ENCODE measurements around the gene KCNG2.
A peak's percentile ranks its signal among the peaks of the same experiment; 100 is the strongest.

Gene KCNG2

GRCh38 chr18:79933765-79934164 is 136.0 kb downstream of the KCNG2 start:
- no CpG with 5 or more reads among the region's 10 CpGs for WGBS (ENCODE audit: extremely low coverage, insufficient coverage, low lambda C conversion rate)
- H3K36me3 ChIP-seq (ENCODE audit: control insufficient read depth, insufficient read depth, low read length), result no peaks in the 10 kb centered on the region
- no peak overlapping the region for H3K56ac ChIP-seq (ENCODE audit: low read length)
- H3K4me2 ChIP-seq (ENCODE audit: low read length), result no peak overlapping the region
- H4K5ac ChIP-seq (ENCODE audit: low read length), result no peak overlapping the region
- no peaks in the 10 kb centered on the region for H3K4me1 ChIP-seq (ENCODE audit: control insufficient read depth, low read depth, low read length)
- no peak overlapping the region for H3K4me3 ChIP-seq (ENCODE audit: low read length)
- no peaks in the 10 kb centered on the region for H3K27me3 ChIP-seq (ENCODE audit: insufficient read depth, low read length, poor library complexity)
- no peak overlapping the region for H2AK5ac ChIP-seq (ENCODE audit: low read length)
- no peaks in the 10 kb centered on the region for H3K79me1 ChIP-seq (ENCODE audit: low read length)
- no peak overlapping the region for H2BK15ac ChIP-seq (replicated peaks; ENCODE audit: low read depth)
- no peak overlapping the region for H3K9ac ChIP-seq (ENCODE audit: low read length)
- H3K4ac ChIP-seq (ENCODE audit: low read depth, low read length), result no peak overlapping the region
- no peak overlapping the region for H4K8ac ChIP-seq (ENCODE audit: low read depth, low read length)
- H3K79me2 ChIP-seq (ENCODE audit: control insufficient read depth, insufficient read depth, low read length), result no peaks in the 10 kb centered on the region
- no peak overlapping the region for H3K18ac ChIP-seq (ENCODE audit: low read length)
- DNase-seq, result peak; percentile 69
- no peak overlapping the region for H2BK5ac ChIP-seq (ENCODE audit: low read length)
- no peak overlapping the region for H2BK120ac ChIP-seq (ENCODE audit: low read depth, low read length)
- H3K23ac ChIP-seq (ENCODE audit: low read length), result no peak overlapping the region
- no peak overlapping the region for H3K27ac ChIP-seq (ENCODE audit: low read depth, low read length)

DNA sequence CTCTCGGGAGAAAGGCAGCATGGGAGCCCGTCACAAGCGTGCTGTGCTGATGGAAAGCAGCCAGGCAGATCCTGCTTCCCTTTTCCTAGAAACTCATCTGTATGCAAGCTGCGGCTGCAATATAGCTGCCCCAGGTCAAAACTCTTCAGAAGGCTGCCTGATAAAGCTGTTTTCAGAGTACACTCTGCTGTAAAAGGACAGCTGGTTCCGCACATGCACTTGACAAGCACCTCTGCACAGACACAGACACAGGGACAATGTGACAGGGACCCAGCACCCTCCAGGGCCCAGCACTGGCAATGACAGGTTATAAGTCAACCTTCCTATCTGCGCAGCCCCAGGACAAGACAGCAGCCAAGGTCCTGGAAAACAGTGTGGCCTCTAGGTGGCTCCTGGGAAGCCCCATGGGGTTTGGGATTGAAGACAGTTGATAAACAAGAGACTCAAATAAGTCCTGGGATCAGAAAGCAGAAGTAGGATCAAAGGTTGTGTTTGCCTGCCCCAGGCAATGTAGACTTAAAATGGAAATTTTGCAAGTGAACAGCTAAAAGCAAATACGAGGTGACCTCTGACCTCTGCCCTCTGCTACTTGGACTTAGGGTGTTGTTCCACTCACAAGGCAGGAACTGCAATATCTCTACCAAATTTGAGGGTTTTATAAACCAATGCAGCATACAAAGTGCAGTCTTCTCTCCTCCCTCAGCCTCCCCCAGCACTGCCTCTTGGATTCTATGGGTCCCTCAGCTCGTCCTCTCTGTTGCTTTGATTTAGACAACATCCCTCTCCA is 136.8 kb downstream of the KCNG2 start:
- H2AK5ac ChIP-seq (ENCODE audit: low read length), result no peak overlapping the region
- H4K8ac ChIP-seq (ENCODE audit: low read depth, low read length), result no peak overlapping the region
- no CpG with 5 or more reads among the region's 8 CpGs for whole genome bisulfite sequencing (ENCODE audit: extremely low coverage, insufficient coverage, low lambda C conversion rate)
- no peaks in the 10 kb centered on the region for H3K79me1 ChIP-seq (ENCODE audit: low read length)
- no peak overlapping the region for H3K23ac ChIP-seq (ENCODE audit: low read length)
- no peak overlapping the region for H3K4me3 ChIP-seq (ENCODE audit: low read length)
- H3K56ac ChIP-seq (ENCODE audit: low read length), result no peak overlapping the region
- H3K36me3 ChIP-seq (ENCODE audit: control insufficient read depth, insufficient read depth, low read length), result no peaks in the 10 kb centered on the region
- no peak overlapping the region for H3K27ac ChIP-seq (ENCODE audit: low read depth, low read length)
- H3K4ac ChIP-seq (ENCODE audit: low read depth, low read length), result no peak overlapping the region
- H2BK5ac ChIP-seq (ENCODE audit: low read length), result no peak overlapping the region
- peak; percentile 35 for DNase-seq
- H3K27me3 ChIP-seq (ENCODE audit: insufficient read depth, low read length, poor library complexity), result no peaks in the 10 kb centered on the region
- no peak overlapping the region for H3K4me2 ChIP-seq (ENCODE audit: low read length)
- H3K4me1 ChIP-seq (ENCODE audit: control insufficient read depth, low read depth, low read length), result no peaks in the 10 kb centered on the region
- H3K18ac ChIP-seq (ENCODE audit: low read length), result no peak overlapping the region
- no peak overlapping the region for H4K5ac ChIP-seq (ENCODE audit: low read length)
- no peak overlapping the region for H3K9ac ChIP-seq (ENCODE audit: low read length)
- H3K79me2 ChIP-seq (ENCODE audit: control insufficient read depth, insufficient read depth, low read length), result no peaks in the 10 kb centered on the region
- H2BK120ac ChIP-seq (ENCODE audit: low read depth, low read length), result no peak overlapping the region
- no peak overlapping the region for H2BK15ac ChIP-seq (replicated peaks; ENCODE audit: low read depth)

GRCh38 chr18:79935098-79935480 is 137.4 kb downstream of the KCNG2 start:
- Histone ChIP-seq H3K27me3 (ENCODE audit: insufficient read depth, low read length, poor library complexity) (no peaks in the 10 kb centered on the region), H3K36me3 (ENCODE audit: control insufficient read depth, insufficient read depth, low read length) (no peaks in the 10 kb centered on the region), H3K4me3 (ENCODE audit: low read length) (no peak overlapping the region), H3K9ac (ENCODE audit: low read length) (no peak overlapping the region), H3K4ac (ENCODE audit: low read depth, low read length) (no peak overlapping the region), H3K79me2 (ENCODE audit: control insufficient read depth, insufficient read depth, low read length) (no peaks in the 10 kb centered on the region), H3K23ac (ENCODE audit: low read length) (no peak overlapping the region), H2BK5ac (ENCODE audit: low read length) (no peak overlapping the region), H2BK120ac (ENCODE audit: low read depth, low read length) (no peak overlapping the region), H3K18ac (ENCODE audit: low read length) (no peak overlapping the region), H3K27ac (ENCODE audit: low read depth, low read length) (no peak overlapping the region), H4K8ac (ENCODE audit: low read depth, low read length) (no peak overlapping the region), H2BK15ac (replicated peaks; ENCODE audit: low read depth) (no peak overlapping the region), H3K4me1 (ENCODE audit: control insufficient read depth, low read depth, low read length) (no peaks in the 10 kb centered on the region), H4K5ac (ENCODE audit: low read length) (no peak overlapping the region), H3K56ac (ENCODE audit: low read length) (no peak overlapping the region), H3K4me2 (ENCODE audit: low read length) (no peak overlapping the region), H3K79me1 (ENCODE audit: low read length) (no peaks in the 10 kb centered on the region), H2AK5ac (ENCODE audit: low read length) (no peak overlapping the region)
- DNase-seq, result no peak
- WGBS (ENCODE audit: extremely low coverage, insufficient coverage, low lambda C conversion rate), result no CpG with 5 or more reads among the region's 5 CpGs

- no peak overlapping the region for H4K5ac ChIP-seq (ENCODE audit: low read length)
- H3K27ac ChIP-seq (ENCODE audit: low read depth, low read length), result no peak overlapping the region
- H2BK120ac ChIP-seq (ENCODE audit: low read depth, low read length), result no peak overlapping the region
- H4K8ac ChIP-seq (ENCODE audit: low read depth, low read length), result no peak overlapping the region
- H3K79me1 ChIP-seq (ENCODE audit: low read length), result no peaks in the 10 kb centered on the region
- no peak overlapping the region for H2BK5ac ChIP-seq (ENCODE audit: low read length)
- H3K79me2 ChIP-seq (ENCODE audit: control insufficient read depth, insufficient read depth, low read length), result no peaks in the 10 kb centered on the region
- WGBS (ENCODE audit: extremely low coverage, insufficient coverage, low lambda C conversion rate), result no CpG with 5 or more reads among the region's 3 CpGs
- H3K4me2 ChIP-seq (ENCODE audit: low read length), result no peak overlapping the region
- DNase-seq, result no peak
- H3K56ac ChIP-seq (ENCODE audit: low read length), result no peak overlapping the region
- H3K18ac ChIP-seq (ENCODE audit: low read length), result no peak overlapping the region
- no peak overlapping the region for H3K4me3 ChIP-seq (ENCODE audit: low read length)
- H3K23ac ChIP-seq (ENCODE audit: low read length), result no peak overlapping the region
- no peaks in the 10 kb centered on the region for H3K27me3 ChIP-seq (ENCODE audit: insufficient read depth, low read length, poor library complexity)
- H3K36me3 ChIP-seq (ENCODE audit: control insufficient read depth, insufficient read depth, low read length), result no peaks in the 10 kb centered on the region
- H3K4me1 ChIP-seq (ENCODE audit: control insufficient read depth, low read depth, low read length), result no peaks in the 10 kb centered on the region
- H2BK15ac ChIP-seq (replicated peaks; ENCODE audit: low read depth), result no peak overlapping the region
- H3K4ac ChIP-seq (ENCODE audit: low read depth, low read length), result no peak overlapping the region
- no peak overlapping the region for H2AK5ac ChIP-seq (ENCODE audit: low read length)
- H3K9ac ChIP-seq (ENCODE audit: low read length), result no peak overlapping the region
Measured at GRCh38 chr18:79935499-79935898, 137.8 kb downstream of the KCNG2 start.

DNA sequence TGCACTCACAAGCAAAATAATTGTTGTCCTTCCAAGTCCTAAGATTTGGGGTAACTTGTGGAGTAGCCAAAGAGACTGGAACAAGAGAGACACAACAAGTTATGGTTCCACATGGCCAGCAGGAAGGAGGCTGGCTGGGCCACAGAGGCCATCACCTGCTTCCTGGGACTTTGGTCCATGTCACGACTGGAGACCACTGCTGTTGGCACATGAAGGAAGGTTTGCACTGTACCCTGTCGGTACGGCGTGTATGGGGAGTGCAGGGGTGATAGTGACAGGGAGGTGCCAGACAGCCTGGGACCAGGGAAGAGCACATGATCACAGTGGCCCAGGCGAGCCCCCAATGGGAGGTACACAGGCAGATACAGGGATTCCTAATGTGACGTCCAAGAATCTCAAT is 138.2 kb downstream of the KCNG2 start:
- WGBS (ENCODE audit: extremely low coverage, insufficient coverage, low lambda C conversion rate), result no CpG with 5 or more reads among the region's 6 CpGs
- no peaks in the 10 kb centered on the region for H3K4me1 ChIP-seq (ENCODE audit: control insufficient read depth, low read depth, low read length)
- H4K8ac ChIP-seq (ENCODE audit: low read depth, low read length), result no peak overlapping the region
- DNase-seq, result no peak
- no peak overlapping the region for H3K9ac ChIP-seq (ENCODE audit: low read length)
- no peaks in the 10 kb centered on the region for H3K79me2 ChIP-seq (ENCODE audit: control insufficient read depth, insufficient read depth, low read length)
- no peak overlapping the region for H3K4ac ChIP-seq (ENCODE audit: low read depth, low read length)
- H2AK5ac ChIP-seq (ENCODE audit: low read length), result no peak overlapping the region
- no peak overlapping the region for H4K5ac ChIP-seq (ENCODE audit: low read length)
- H3K23ac ChIP-seq (ENCODE audit: low read length), result no peak overlapping the region
- no peak overlapping the region for H3K27ac ChIP-seq (ENCODE audit: low read depth, low read length)
- no peak overlapping the region for H2BK15ac ChIP-seq (replicated peaks; ENCODE audit: low read depth)
- no peaks in the 10 kb centered on the region for H3K79me1 ChIP-seq (ENCODE audit: low read length)
- no peak overlapping the region for H3K4me3 ChIP-seq (ENCODE audit: low read length)
- H3K56ac ChIP-seq (ENCODE audit: low read length), result no peak overlapping the region
- no peak overlapping the region for H3K18ac ChIP-seq (ENCODE audit: low read length)
- no peaks in the 10 kb centered on the region for H3K36me3 ChIP-seq (ENCODE audit: control insufficient read depth, insufficient read depth, low read length)
- no peaks in the 10 kb centered on the region for H3K27me3 ChIP-seq (ENCODE audit: insufficient read depth, low read length, poor library complexity)
- no peak overlapping the region for H3K4me2 ChIP-seq (ENCODE audit: low read length)
- no peak overlapping the region for H2BK5ac ChIP-seq (ENCODE audit: low read length)
- H2BK120ac ChIP-seq (ENCODE audit: low read depth, low read length), result no peak overlapping the region

DNA sequence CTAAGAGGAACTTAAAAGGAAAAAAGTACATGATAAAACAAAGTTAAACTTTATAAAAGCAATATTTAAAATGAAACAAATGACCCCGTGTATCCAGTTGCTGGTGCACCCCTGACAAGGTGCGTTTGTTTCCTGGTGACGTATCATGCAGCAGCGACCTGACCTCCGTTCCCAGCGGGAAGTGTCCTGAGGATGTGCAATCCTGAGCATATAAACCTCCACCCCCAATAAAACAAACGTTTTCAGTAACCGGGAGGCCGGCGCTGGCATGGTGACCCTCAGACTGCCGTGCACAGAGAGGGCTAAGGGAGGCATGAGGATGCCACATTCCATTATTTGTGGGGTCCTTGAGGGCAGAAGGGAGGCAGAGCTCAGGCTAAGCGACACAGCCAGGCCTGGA is 138.9 kb downstream of the KCNG2 start:
- Histone ChIP-seq H3K4ac (ENCODE audit: low read depth, low read length) (no peak overlapping the region), H3K18ac (ENCODE audit: low read length) (no peak overlapping the region), H3K27me3 (ENCODE audit: insufficient read depth, low read length, poor library complexity) (no peaks in the 10 kb centered on the region), H3K23ac (ENCODE audit: low read length) (no peak overlapping the region), H2AK5ac (ENCODE audit: low read length) (no peak overlapping the region), H3K79me1 (ENCODE audit: low read length) (no peaks in the 10 kb centered on the region), H3K4me3 (ENCODE audit: low read length) (no peak overlapping the region), H3K9ac (ENCODE audit: low read length) (no peak overlapping the region), H2BK15ac (replicated peaks; ENCODE audit: low read depth) (no peak overlapping the region), H3K36me3 (ENCODE audit: control insufficient read depth, insufficient read depth, low read length) (no peaks in the 10 kb centered on the region), H2BK5ac (ENCODE audit: low read length) (no peak overlapping the region), H3K56ac (ENCODE audit: low read length) (no peak overlapping the region), H3K4me1 (ENCODE audit: control insufficient read depth, low read depth, low read length) (no peaks in the 10 kb centered on the region), H2BK120ac (ENCODE audit: low read depth, low read length) (no peak overlapping the region), H3K79me2 (ENCODE audit: control insufficient read depth, insufficient read depth, low read length) (no peaks in the 10 kb centered on the region), H4K5ac (ENCODE audit: low read length) (no peak overlapping the region), H4K8ac (ENCODE audit: low read depth, low read length) (no peak overlapping the region), H3K4me2 (ENCODE audit: low read length) (no peak overlapping the region), H3K27ac (ENCODE audit: low read depth, low read length) (no peak overlapping the region)
- WGBS (ENCODE audit: extremely low coverage, insufficient coverage, low lambda C conversion rate), result no CpG with 5 or more reads among the region's 12 CpGs
- no peak for DNase-seq

All from mesendoderm (in vitro differentiated cells).